ENCODE results near the gene PTPN1. TPM values are rescaled to one million over a fixed set of nuclear protein-coding genes. Genes with fewer than 3 reads are reported as not detected.
"Not testable (repeated sequence)": the region's sequence is repeated elsewhere in the genome, so short reads cannot be mapped to it uniquely, and the experiment has no call there.

Gene PTPN1
- total and polyA plus RNA-seq, 4 donors, result 5.8 to 10.6 (median 9.7) TPM

DNA sequence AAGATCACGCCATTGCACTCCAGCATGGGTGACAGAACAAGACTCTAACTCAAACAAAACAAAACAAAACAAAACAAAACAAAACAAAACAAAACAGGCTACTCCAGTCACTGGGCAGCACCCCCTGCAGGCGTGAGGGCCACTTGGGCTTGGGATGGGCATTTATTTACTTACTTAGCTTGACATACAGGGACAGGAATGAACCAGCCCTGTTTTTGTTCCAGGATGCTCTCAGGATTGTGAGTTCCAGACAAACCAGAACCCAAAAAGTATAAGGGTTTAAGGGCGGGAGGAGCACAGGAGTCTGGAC is 4.0 kb upstream of the PTPN1 start:
- DNase-seq (ENCODE audit: low spot score), result no peak
- Histone ChIP-seq H3K4me1 (ENCODE audit: control insufficient read depth in 4 of 4, insufficient read depth in 4 of 4, low read length in 3 of 4) (peaks cover 0 to 7% (median 5%) of the 10 kb centered on the region in 4 donors), H3K36me3 (ENCODE audit: control insufficient read depth in 4 of 4, insufficient read depth in 3 of 4, low read depth in 1 of 4, low read length in 3 of 4) (no peaks in the 10 kb centered on the region), H3K27me3 (ENCODE audit: control insufficient read depth in 4 of 4, insufficient read depth in 4 of 4, low read length in 3 of 4) (no peaks in the 10 kb centered on the region), H3K9ac (ENCODE audit: low read depth in 1 of 2, low read length in 2 of 2) (no peak overlapping the region), H3K9me3 (ENCODE audit: control insufficient read depth in 4 of 4, low read length in 3 of 4) (no peaks in the 10 kb centered on the region), H3K4me3 (ENCODE audit: low read depth in 1 of 3, low read length in 3 of 3) (no peak overlapping the region), H3K27ac (ENCODE audit: low read depth in 1 of 2, low read length in 2 of 2) (no peak overlapping the region)
- TF ChIP-seq EGR1 (IDR thresholded peaks at IDR 0.05; ENCODE audit: low read depth in 2 of 2) (no peak), RXRA (IDR thresholded peaks at IDR 0.05) (no peak), RAD21 (IDR thresholded peaks at IDR 0.05) (no peak), JUND (IDR thresholded peaks at IDR 0.05) (no peak), TAF1 (conservative IDR thresholded peaks at IDR 0.05) (no peak), YY1 (IDR thresholded peaks at IDR 0.05) (no peak), FOXA1 (IDR thresholded peaks at IDR 0.05) (no peak), HNF4A (conservative IDR thresholded peaks at IDR 0.05) (no peak), NR2F2 (IDR thresholded peaks at IDR 0.05) (no peak), SP1 (IDR thresholded peaks at IDR 0.05) (no peak), FOXA2 (IDR thresholded peaks at IDR 0.05) (no peak), HNF4G (IDR thresholded peaks at IDR 0.05) (no peak), GABPA (IDR thresholded peaks at IDR 0.05 in 1 of 2, conservative IDR thresholded peaks at IDR 0.05 in 1 of 2) (no peak)
- TF ChIP-seq, protein P1, sequence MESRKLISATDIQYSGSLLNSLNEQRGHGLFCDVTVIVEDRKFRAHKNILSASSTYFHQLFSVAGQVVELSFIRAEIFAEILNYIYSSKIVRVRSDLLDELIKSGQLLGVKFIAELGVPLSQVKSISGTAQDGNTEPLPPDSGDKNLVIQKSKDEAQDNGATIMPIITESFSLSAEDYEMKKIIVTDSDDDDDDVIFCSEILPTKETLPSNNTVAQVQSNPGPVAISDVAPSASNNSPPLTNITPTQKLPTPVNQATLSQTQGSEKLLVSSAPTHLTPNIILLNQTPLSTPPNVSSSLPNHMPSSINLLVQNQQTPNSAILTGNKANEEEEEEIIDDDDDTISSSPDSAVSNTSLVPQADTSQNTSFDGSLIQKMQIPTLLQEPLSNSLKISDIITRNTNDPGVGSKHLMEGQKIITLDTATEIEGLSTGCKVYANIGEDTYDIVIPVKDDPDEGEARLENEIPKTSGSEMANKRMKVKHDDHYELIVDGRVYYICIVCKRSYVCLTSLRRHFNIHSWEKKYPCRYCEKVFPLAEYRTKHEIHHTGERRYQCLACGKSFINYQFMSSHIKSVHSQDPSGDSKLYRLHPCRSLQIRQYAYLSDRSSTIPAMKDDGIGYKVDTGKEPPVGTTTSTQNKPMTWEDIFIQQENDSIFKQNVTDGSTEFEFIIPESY (IDR thresholded peaks at IDR 0.05), result no peak
- TF ChIP-seq, protein P2, sequence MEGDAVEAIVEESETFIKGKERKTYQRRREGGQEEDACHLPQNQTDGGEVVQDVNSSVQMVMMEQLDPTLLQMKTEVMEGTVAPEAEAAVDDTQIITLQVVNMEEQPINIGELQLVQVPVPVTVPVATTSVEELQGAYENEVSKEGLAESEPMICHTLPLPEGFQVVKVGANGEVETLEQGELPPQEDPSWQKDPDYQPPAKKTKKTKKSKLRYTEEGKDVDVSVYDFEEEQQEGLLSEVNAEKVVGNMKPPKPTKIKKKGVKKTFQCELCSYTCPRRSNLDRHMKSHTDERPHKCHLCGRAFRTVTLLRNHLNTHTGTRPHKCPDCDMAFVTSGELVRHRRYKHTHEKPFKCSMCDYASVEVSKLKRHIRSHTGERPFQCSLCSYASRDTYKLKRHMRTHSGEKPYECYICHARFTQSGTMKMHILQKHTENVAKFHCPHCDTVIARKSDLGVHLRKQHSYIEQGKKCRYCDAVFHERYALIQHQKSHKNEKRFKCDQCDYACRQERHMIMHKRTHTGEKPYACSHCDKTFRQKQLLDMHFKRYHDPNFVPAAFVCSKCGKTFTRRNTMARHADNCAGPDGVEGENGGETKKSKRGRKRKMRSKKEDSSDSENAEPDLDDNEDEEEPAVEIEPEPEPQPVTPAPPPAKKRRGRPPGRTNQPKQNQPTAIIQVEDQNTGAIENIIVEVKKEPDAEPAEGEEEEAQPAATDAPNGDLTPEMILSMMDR (IDR thresholded peaks at IDR 0.05; ENCODE audit: low read depth, low read length, missing input control), result no peak
- TF ChIP-seq, protein P3, sequence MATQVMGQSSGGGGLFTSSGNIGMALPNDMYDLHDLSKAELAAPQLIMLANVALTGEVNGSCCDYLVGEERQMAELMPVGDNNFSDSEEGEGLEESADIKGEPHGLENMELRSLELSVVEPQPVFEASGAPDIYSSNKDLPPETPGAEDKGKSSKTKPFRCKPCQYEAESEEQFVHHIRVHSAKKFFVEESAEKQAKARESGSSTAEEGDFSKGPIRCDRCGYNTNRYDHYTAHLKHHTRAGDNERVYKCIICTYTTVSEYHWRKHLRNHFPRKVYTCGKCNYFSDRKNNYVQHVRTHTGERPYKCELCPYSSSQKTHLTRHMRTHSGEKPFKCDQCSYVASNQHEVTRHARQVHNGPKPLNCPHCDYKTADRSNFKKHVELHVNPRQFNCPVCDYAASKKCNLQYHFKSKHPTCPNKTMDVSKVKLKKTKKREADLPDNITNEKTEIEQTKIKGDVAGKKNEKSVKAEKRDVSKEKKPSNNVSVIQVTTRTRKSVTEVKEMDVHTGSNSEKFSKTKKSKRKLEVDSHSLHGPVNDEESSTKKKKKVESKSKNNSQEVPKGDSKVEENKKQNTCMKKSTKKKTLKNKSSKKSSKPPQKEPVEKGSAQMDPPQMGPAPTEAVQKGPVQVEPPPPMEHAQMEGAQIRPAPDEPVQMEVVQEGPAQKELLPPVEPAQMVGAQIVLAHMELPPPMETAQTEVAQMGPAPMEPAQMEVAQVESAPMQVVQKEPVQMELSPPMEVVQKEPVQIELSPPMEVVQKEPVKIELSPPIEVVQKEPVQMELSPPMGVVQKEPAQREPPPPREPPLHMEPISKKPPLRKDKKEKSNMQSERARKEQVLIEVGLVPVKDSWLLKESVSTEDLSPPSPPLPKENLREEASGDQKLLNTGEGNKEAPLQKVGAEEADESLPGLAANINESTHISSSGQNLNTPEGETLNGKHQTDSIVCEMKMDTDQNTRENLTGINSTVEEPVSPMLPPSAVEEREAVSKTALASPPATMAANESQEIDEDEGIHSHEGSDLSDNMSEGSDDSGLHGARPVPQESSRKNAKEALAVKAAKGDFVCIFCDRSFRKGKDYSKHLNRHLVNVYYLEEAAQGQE (IDR thresholded peaks at IDR 0.05), result no peak
- TF ChIP-seq, protein P4, sequence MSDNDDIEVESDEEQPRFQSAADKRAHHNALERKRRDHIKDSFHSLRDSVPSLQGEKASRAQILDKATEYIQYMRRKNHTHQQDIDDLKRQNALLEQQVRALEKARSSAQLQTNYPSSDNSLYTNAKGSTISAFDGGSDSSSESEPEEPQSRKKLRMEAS (IDR thresholded peaks at IDR 0.05), result no peak
- TF ChIP-seq, protein P5, sequence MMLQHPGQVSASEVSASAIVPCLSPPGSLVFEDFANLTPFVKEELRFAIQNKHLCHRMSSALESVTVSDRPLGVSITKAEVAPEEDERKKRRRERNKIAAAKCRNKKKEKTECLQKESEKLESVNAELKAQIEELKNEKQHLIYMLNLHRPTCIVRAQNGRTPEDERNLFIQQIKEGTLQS (IDR thresholded peaks at IDR 0.05), result no peak
- WGBS, result 91% methylated on average over 3 of the region's 3 CpGs

DNA sequence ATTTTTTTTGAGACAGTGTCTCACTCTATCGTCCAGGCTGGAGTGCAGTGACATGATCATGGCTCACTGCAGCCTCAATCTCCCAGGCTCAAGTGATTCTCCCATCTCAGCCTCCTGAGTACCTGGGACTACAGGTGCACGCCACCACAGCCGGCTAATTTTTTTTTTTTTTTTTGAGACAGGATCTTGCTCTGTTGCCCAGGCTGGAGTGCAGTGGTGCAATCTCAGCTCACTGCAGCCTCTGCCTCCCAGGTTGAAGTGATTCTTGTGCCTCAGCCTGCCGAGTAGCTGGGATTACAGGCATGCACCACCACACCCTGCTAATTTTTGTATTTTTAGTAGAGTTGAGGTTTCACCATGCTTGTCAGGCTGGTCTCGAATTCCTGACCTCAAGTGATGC is 2.4 kb upstream of the PTPN1 start:
- DNase-seq (ENCODE audit: low spot score), result not testable (repeated sequence)

More for the DNA sequence above, 2.4 kb upstream of the PTPN1 start:
- peaks cover 0 to 20% (median 16%) of the 10 kb centered on the region in 4 donors for H3K4me1 ChIP-seq (ENCODE audit: control insufficient read depth in 4 of 4, insufficient read depth in 4 of 4, low read length in 3 of 4)
- H3K27ac ChIP-seq (ENCODE audit: low read depth in 1 of 2, low read length in 2 of 2); H3K9ac ChIP-seq (ENCODE audit: low read depth in 1 of 2, low read length in 2 of 2); H3K36me3 ChIP-seq (ENCODE audit: control insufficient read depth in 4 of 4, insufficient read depth in 3 of 4, low read depth in 1 of 4, low read length in 3 of 4); H3K9me3 ChIP-seq (ENCODE audit: control insufficient read depth in 4 of 4, low read length in 3 of 4); H3K27me3 ChIP-seq (ENCODE audit: control insufficient read depth in 4 of 4, insufficient read depth in 4 of 4, low read length in 3 of 4); H3K4me3 ChIP-seq (ENCODE audit: low read depth in 1 of 3, low read length in 3 of 3): not testable (repeated sequence)
- 96% methylated on average over 5 of the region's 5 CpGs for WGBS
